MG63 (cell line): ENCODE data around the gene SRL. TPM values are rescaled to one million over a fixed set of nuclear protein-coding genes. Genes with fewer than 3 reads are reported as not detected.
"Not testable (repeated sequence)": the region's sequence is repeated elsewhere in the genome, so short reads cannot be mapped to it uniquely, and the experiment has no call there.

Experiments used
- DNase-seq: peaks from one replicate; pipeline ENCODE4 v3.0.0-alpha.2; 2020
- H3K27me3 ChIP-seq: fragments of 250-450 bp; sonication (Bioruptor Pico); 2 replicates; pipeline ENCODE4 v1.5.1; 2020; ENCODE audit warnings: mild to moderate bottlenecking, moderate library complexity
- H3K36me3 ChIP-seq: fragments of 250-450 bp; sonication (Bioruptor Pico); 2 replicates; pipeline ENCODE4 v1.5.1; 2020; ENCODE audit warnings: mild to moderate bottlenecking, moderate library complexity
- H3K4me3 ChIP-seq: fragments of 250-450 bp; sonication (Bioruptor Pico); 2 replicates; pipeline ENCODE4 v1.5.1; 2020; ENCODE audit warnings: mild to moderate bottlenecking, moderate library complexity
- H3K9me3 ChIP-seq: fragments of 250-450 bp; sonication (Bioruptor Pico); 2 replicates; pipeline ENCODE4 v1.5.1; 2020; ENCODE audit warnings: mild to moderate bottlenecking, moderate library complexity
- total RNA-seq: library from RNA; depleted of rRNA; stranded (reverse); fragments of >200 nt; shearing (Covaris generic); gene quantifications from 2 replicates; pipeline ENCODE4 v1.2.3, GENCODE V29; 2014; ENCODE audit warnings: low replicate concordance; rRNA removed

Gene SRL
- total RNA-seq, 1 experiment from 2014 or later = 0.03 TPM

DNA sequence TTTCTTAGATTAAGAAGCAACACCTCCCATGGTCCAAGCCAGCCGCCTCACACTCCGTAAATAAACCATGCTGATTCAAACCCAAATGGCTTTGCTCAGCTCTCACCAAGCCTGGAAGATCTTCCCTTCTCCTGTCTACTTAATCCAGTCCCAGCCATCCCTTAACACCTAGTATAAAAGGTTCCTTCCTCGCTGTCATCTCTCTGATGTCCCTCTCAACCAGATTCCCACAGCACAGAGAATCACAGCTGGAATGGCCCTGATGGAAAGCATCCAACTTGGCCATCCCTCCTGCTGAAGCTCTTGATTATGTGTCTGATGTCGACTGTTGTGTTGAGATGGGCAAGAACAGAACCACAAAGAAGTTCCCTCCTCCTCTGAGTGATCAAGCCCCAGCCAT lies 75.1 kb downstream of the SRL start:
- H3K9me3 ChIP-seq = no peaks in the 10 kb centered on the region
- DNase-seq = no peak
- no peak overlapping the region for H3K4me3 ChIP-seq
- no peaks in the 10 kb centered on the region for H3K27me3 ChIP-seq
- H3K36me3 ChIP-seq = no peaks in the 10 kb centered on the region

GRCh38 chr16:4160658-4161430 lies 81.0 kb downstream of the SRL start:
- DNase-seq = peak; percentile 38
- no peaks in the 10 kb centered on the region for H3K9me3 ChIP-seq
- no peak overlapping the region for H3K4me3 ChIP-seq
- no peaks in the 10 kb centered on the region for H3K27me3 ChIP-seq
- no peaks in the 10 kb centered on the region for H3K36me3 ChIP-seq

DNA sequence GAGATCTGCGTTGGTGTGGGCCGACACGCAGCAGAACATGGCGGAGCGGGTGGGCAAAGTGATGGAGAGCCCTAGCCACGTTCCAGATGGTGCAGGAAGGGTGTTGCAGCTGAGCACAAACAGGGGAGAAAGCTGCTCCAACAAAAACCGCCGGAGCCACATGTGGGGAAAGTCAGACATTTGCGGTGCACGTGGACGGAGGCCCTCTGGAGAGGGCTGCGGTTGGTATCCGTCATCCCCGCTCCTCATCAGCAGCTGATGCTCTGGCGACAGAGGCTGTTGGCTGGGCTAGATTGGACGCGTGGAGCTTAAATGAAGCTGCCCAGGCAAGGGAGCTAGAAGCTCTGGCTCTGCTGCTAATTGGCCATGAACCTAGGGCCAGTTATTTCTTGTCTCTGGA lies 82.2 kb downstream of the SRL start:
- Histone ChIP-seq H3K9me3 (no peaks in the 10 kb centered on the region), H3K27me3 (no peaks in the 10 kb centered on the region), H3K36me3 (no peaks in the 10 kb centered on the region), H3K4me3 (no peak overlapping the region)
- no peak for DNase-seq

DNA sequence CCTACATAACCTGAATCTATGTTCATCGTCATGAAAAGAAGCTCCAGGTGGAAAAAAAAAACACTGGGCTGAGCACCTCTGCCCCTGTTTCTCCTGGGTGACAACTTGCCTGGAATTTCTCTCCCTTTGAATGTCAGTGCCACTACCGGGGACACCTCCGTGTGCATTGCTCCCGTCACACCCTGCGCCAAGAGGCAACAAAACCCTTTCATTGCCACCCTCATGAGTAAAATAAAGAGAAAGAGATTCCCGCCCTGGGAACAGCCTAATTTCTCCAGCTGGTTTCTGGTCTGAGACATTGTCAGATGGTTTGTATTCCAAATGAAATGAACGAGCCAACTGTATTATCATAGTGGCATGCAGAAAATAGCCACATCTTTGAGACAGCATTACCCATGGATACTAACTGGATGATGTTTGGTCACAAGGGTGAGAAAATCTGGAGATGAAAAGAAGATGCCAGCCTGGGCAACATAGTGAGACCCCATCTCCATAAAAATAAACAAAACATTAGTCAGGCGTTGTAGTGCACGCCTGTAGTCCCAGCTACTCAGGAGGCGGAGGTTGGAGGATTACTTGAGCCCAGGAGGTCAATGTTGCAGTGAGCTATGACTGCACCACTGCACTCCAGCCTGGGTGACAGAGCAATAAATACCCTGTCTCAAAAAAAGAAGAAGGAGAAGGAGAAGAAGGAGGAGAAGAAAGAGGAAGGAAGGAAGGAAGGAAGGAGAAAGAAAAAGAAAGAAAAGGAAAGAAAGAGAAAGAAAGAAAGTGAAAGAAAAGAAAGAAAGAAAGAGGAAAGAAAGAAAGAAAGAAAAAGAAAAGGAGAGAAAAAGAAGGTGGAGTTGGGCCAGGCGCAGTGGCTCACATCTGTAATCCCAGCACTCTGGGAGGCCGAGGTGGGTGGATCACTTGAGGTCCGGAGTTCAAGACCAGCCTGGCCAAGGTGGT lies 83.5 kb downstream of the SRL start:
- Histone ChIP-seq H3K9me3 (no peaks in the 10 kb centered on the region), H3K4me3 (no peak overlapping the region), H3K36me3 (no peaks in the 10 kb centered on the region), H3K27me3 (no peaks in the 10 kb centered on the region)
- DNase-seq = no peak

GRCh38 chr16:4157376-4157825 lies 84.5 kb downstream of the SRL start:
- DNase-seq = no peak
- H3K27me3 ChIP-seq = no peaks in the 10 kb centered on the region
- no peaks in the 10 kb centered on the region for H3K36me3 ChIP-seq
- H3K4me3 ChIP-seq = no peak overlapping the region
- no peaks in the 10 kb centered on the region for H3K9me3 ChIP-seq

- not testable (repeated sequence) for DNase-seq, H3K9me3 ChIP-seq
These were observed 85.4 kb downstream of the SRL start for GRCh38 chr16:4156503-4156902.

DNA sequence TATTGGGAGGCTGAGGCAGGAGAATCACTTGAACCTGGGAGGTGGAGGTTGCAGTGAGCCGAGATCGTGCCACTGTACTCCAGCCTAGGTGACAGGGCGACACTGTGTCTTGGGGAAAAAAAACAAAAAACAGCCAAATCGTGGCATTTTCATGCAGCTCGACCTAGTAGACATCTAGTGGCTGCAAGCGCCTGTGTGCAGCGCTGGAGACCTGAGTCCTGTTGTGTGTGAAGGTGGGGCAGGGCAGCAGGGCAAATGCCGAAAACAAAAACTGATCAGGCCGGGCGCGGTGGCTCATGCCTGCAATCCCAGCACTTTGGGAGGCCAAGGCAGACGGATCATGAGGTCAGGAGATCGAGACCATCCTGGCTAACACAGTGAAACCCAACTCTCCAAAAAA lies 88.5 kb downstream of the SRL start:
- H3K4me3 ChIP-seq, H3K9me3 ChIP-seq, H3K36me3 ChIP-seq, H3K27me3 ChIP-seq, DNase-seq: not testable (repeated sequence)

More at GRCh38 chr16:4156503-4156902, 85.4 kb downstream of the SRL start:
- H3K36me3 ChIP-seq, H3K4me3 ChIP-seq, H3K27me3 ChIP-seq: not testable (repeated sequence)

- no peaks in the 10 kb centered on the region for H3K27me3 ChIP-seq
- no peak for DNase-seq
- no peaks in the 10 kb centered on the region for H3K9me3 ChIP-seq
- no peak overlapping the region for H3K4me3 ChIP-seq
- H3K36me3 ChIP-seq = no peaks in the 10 kb centered on the region
These were observed 89.6 kb downstream of the SRL start for GRCh38 chr16:4152267-4152666.

GRCh38 chr16:4147236-4147635 lies 94.6 kb downstream of the SRL start:
- no peak overlapping the region for H3K4me3 ChIP-seq
- DNase-seq = no peak
- H3K27me3 ChIP-seq = no peaks in the 10 kb centered on the region
- H3K36me3 ChIP-seq = no peaks in the 10 kb centered on the region
- no peaks in the 10 kb centered on the region for H3K9me3 ChIP-seq

DNA sequence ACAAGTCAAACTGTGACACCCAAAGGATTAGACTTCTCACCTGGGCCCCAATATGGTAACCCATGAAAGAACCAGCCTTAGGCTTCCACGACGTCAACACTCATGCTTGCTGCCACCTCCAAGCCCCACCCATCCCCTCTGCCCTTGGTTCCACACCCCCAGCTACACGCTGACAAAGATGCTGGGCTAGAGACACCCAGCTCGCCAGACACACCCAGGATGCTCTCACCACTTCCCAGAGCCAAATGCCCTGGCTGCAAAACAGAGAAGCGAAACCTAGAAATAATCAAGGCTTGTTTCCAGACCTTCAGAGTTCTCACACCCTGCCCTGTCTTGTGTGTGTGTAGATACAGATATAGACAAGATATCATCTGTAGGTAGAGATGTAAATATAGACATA lies 99.6 kb downstream of the SRL start:
- no peaks in the 10 kb centered on the region; the same call in 1 of the 2 replicates for H3K9me3 ChIP-seq
- H3K36me3 ChIP-seq = no peaks in the 10 kb centered on the region

GRCh38 chr16:4141604-4142003 lies 100.3 kb downstream of the SRL start:
- DNase-seq = no peak

More for the DNA sequence above, 99.6 kb downstream of the SRL start:
- H3K4me3 ChIP-seq = no peak overlapping the region
- DNase-seq = no peak
- H3K27me3 ChIP-seq = no peaks in the 10 kb centered on the region

DNA sequence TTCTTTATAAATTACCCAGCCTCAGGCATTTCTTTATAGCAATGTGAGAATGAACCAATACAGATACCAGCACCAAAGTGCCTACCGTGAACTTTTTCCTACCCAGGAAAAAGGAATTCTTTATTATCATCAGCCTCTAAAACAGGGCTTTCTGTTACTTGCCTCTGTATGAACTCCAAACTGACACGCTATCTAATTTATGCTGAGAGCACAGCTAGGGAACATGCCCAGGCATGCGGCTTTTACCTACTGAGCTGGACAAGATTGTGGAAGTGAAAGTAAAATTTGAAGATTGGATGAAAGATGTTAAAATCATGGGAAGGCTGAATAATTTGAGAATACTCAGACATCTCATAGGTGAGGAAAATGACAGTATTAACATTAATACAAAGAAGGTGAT lies 101.2 kb downstream of the SRL start:
- Histone ChIP-seq H3K36me3 (no peaks in the 10 kb centered on the region), H3K9me3 (no peaks in the 10 kb centered on the region; the same call in 1 of the 2 replicates), H3K27me3 (no peaks in the 10 kb centered on the region), H3K4me3 (no peak overlapping the region)
- no peak for DNase-seq

More at GRCh38 chr16:4141604-4142003, 100.3 kb downstream of the SRL start:
- Histone ChIP-seq H3K27me3 (no peaks in the 10 kb centered on the region), H3K4me3 (no peak overlapping the region), H3K36me3 (no peaks in the 10 kb centered on the region), H3K9me3 (no peaks in the 10 kb centered on the region; the same call in 1 of the 2 replicates)

- Histone ChIP-seq H3K27me3 (no peaks in the 10 kb centered on the region), H3K36me3 (no peaks in the 10 kb centered on the region), H3K4me3 (no peak overlapping the region), H3K9me3 (no peaks in the 10 kb centered on the region; the same call in 1 of the 2 replicates)
- DNase-seq = no peak
These were observed 101.9 kb downstream of the SRL start for GRCh38 chr16:4139968-4140367.

Other genes starting within 250 kb of the SRL start
- gene ADCY9, start 125.6 kb downstream of the SRL start, total RNA-seq = 12.4 and 18.4 TPM in 2 replicates
- 28.5 and 42.2 TPM in 2 replicates for gene TFAP4, start 30.9 kb upstream of the SRL start, total RNA-seq
- 0.22 and 2.1 TPM in 2 replicates for gene GLIS2, start 74.0 kb upstream of the SRL start, total RNA-seq
- 84.1 and 105 TPM in 2 replicates for gene PAM16, start 109.2 kb upstream of the SRL start, total RNA-seq
- 55.7 and 68.7 TPM in 2 replicates for gene VASN, start 129.8 kb upstream of the SRL start, total RNA-seq
- gene CORO7, start 174.5 kb upstream of the SRL start, total RNA-seq = 7.5 and 9.2 TPM in 2 replicates
- gene DNAJA3, start 183.8 kb upstream of the SRL start, total RNA-seq = 125 and 127 TPM in 2 replicates
- gene NMRAL1, start 232.5 kb upstream of the SRL start, total RNA-seq = 19.6 and 47.3 TPM in 2 replicates
- gene HMOX2, start 234.3 kb upstream of the SRL start, total RNA-seq = 62.7 and 107 TPM in 2 replicates